NCI-H2029 treated with DMSO at 0.1 percent for 48 hours (cell line): ENCODE measurements around the gene MRPS16.
"Not testable (repeated sequence)": the region's sequence is repeated elsewhere in the genome, so short reads cannot be mapped to it uniquely, and the experiment has no call there.

Experiments
- DNase-seq: peaks from one replicate; lab custom pipeline; 2025; lab: John Stamatoyannopoulos, UW

The MRPS16 gene

GRCh38 chr10:73252445-73253224 lies at the start of gene MRPS16:
MRPS16 (minus strand) TSS chr10:73252644; CDS start chr10:73252482, 162 bp downstream.
- DNase-seq: peak; percentile 62

DNA sequence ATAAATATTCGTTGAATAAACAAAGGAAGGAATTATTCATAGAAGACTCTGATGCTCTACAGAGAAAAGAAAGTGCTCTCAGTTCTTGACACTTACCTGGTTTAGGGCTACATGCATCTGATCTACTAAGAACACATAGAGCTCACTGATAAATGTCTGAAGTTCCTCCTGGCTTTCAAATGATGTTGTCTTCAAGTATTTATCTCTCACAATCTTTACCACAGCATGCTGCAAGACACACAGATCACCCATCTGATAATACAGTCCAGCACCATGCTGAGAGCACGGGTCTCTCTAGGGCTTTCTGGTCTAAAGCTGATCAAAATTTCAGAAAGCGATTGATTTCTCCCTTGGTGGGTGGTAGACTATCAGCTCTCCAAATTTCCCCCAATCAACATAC lies 44.5 kb upstream of the MRPS16 start:
- no peak for DNase-seq

DNA sequence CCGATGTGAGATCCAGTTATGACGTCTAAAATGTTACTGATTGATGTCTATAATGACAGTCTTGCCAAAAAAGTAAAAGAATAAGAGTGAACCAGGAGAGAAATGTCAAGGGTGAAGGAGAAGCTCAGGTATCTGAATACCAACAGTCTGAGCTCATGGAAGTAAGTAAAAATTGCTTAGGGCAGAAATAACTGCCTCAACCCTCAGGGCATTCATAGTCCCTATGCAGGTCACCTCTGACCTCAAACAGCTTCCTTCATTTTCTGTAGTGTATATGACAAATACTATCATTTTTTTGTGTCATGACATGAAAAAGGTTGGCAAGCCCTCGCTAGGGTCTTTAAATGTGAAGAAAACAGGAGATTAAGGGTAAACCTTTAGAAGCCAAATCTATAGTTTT lies 41.0 kb upstream of the MRPS16 start:
- no peak for DNase-seq

- no peak for DNase-seq
Measured at GRCh38 chr10:73289958-73290357, 37.5 kb upstream of the MRPS16 start.

GRCh38 chr10:73287441-73287840 lies 35.0 kb upstream of the MRPS16 start:
- no peak for DNase-seq

DNA sequence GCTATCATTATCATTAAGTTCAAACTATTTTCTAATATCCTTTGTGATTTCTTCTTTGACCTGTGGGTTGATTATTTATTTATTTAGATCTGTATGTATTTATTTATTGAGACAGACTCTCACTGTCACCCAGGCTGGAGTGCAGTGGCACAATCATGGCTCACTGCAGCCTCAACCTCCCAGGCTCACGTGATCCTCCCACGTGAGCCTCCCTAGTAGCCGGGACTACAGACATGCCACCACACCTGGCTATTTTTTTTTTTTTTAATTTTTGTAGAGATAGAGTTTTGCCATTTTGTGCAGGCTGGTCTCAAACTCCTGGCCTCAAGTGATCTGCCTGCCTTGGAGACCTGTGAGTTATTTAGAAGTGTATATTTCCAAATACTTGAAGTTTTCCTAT lies 28.7 kb upstream of the MRPS16 start:
- no peak for DNase-seq

- DNase-seq: no peak
Measured at GRCh38 chr10:73264423-73264822, 12.0 kb upstream of the MRPS16 start.

- DNase-seq: no peak
Measured at GRCh38 chr10:73263693-73264347, 11.4 kb upstream of the MRPS16 start.

DNA sequence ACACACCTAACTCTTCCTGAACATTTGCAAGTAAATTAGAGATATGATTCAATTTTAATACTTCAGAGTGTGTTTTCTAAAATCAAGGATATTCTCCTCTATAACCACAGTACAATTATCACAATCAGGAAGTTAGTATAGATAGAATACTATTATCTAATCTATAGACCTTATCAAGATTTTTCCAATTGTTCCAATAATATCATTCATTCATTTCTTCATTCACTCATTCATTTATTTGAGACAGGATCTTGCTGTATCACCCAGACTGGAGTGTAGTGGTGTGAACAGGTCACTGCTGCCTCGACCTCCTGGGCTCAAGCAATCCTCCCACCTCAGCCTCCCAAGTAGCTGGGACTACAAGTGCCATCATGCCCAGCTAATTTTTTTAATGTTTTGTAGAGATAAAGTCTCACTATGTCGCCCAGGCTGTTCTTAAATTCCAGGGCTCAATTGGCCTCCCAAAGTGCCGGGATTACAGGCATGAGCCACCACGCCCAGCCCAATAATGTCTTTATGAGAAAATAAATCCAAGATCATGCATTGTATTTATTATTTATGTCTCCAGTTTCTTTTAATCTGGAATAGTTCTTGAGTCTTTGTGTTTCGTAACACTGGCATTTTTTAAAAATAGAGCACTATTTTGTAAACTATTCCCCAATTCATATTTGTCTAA lies 10.6 kb upstream of the MRPS16 start:
- DNase-seq: no peak

DNA sequence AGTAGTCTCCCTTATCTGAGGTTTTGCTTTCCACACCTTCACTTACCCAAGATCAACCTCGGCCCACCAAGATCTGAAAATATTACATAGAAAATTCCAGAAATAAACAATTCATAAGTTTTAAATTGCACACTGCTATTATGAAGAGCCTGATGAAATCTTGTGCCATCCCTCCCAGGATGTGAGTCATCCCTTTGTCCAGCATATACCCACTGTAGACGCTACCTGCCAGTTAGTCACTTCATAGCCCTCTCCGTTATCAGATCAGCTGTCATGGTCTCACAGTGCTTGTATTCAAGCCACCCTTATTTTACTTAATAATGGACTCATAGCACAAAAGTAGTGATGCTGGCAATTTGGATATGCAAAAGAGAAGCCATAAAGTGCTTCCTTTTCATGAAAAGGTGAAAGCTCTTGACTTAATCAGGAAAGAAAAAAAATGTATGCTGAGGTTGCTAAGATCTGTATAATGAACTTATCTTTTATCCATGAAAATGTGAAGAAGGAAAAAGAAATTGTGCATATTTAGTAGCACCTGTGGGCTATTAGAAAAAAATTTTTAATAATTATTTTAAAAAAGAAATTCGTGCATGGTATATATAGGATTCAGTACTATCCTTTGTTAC lies 9.8 kb upstream of the MRPS16 start:
- DNase-seq: no peak

DNA sequence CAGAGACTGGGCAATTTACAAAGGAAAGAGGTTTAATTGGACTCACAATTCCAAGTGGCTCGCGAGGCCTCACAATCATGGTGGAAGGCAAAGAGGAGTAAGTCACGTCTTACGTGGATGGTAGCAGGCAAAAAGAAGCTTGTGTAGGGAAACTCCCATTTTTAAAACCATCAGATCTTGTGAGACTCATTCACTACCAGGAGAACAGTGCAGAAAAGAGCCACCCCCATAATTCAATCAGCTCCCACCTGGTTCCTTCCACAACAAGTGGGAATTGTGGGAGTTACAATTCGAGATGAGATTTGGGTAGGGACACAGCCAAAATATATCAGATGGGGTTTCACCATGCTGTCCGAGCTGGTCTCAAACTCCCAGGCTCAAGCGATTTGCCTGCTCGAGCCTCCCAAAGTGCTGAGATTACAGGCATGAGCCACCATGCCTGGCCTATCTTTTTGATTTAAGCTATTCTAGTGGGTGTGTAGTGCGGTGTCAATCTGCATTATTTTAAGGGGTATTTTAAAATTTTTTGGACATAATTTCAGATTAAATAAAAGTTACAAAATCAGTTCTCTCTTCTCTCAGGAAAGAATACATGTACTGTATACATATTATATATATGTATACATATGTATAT lies 9.0 kb upstream of the MRPS16 start:
- no peak for DNase-seq

DNA sequence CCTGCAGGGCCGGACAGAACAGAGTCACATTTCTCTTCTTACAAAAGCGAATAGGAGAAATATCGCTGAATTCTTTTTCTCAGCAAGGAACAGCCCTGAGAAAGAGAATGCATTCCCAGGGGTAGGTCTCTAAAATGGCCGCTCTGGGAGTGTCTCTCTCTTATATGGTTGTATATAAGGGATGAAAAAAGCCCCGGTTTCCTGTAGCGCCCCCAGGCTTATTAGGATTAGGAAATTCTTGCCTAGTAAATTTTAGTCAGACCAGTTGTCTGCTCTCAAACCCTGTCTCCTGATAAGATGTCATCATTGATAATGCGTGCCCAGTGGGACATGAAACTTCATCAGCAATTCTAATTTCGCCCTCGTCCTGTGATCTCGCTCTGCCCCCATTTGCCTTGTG lies 6.2 kb upstream of the MRPS16 start:
- DNase-seq: not testable (repeated sequence)

DNA sequence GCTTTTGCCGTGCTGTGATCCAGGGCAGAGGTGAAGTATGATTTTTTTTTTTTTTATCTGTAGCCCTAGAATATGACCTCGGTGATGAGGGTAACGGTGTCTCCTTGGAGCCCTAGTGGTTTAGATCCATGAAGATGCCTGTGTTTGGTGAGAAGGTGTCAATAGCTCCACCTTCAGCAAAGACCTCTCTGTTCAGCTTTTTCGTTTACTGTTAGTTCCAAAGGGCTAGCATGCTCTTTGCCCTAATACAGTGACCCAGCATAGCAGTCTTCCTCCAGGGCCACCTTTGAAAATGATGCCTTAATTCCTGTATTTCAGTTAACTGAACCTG lies 746 bp upstream of the MRPS16 start:
- no peak for DNase-seq

DNA sequence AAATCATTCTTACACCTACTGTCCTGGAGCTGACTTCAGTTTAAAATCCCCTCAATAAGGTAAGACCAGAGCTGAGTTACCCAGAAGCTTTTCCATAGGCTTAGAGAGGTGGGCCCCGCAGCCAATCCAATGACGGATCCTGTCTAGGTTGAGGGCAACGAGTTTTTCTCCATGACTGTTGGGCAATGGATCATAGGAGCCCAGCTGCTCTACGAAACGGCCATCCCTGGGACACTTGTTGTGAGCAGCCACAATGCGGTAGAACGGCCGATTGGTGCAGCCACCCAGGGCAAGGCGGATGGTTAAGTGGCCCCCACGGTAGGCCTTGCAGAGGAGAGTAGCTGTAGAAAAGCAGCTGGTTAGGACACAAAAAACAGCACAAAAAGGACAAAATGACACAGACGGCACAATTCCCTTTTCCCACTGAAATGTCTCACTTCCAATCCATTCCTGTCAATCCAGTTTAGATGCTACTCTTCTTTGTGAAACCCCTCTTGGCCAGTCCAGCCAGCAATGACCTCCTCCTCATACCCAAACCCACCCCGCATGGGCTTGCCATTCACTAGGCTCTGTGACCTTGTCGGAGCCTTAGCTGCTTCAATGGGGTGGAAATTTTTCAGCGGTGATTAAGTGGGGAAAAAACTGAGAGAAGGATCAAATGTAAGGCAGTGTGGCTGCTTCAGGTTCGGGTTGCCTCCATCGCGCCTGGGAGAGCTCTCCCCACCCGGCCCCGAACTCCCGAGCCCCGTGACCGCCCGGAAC lies 580 bp downstream of the MRPS16 start:
- DNase-seq: no peak

DNA sequence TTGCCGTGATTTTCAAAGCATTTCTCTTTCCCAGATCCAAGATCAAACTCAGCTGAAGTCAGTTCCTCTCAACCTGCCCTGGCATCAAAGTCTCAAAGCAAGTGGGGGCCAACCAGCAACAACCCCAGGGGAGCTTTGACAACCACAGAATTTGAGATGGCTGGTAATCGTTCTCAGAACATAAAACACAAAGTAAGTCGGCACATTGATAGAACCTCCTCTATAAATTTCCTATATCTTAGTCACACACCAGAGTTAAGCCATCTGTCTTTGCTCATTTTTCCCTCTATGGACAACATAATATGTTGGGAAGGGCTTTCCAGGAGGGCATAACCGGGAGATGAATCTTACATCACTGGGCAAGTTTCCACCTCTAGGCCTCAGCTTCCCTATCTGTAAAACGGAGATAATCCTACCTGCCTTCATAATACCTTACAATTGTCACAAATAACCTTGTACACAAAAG lies 4.2 kb downstream of the MRPS16 start:
- DNase-seq: no peak

GRCh38 chr10:73247509-73248258 lies 4.8 kb downstream of the MRPS16 start:
- no peak for DNase-seq

- DNase-seq: peak; percentile 30
Measured at GRCh38 chr10:73246646-73247508, 5.6 kb downstream of the MRPS16 start, which contains the start of gene DNAJC9. DNAJC9 (minus strand) TSS chr10:73247255; CDS start chr10:73247189, 66 bp downstream.

GRCh38 chr10:73246322-73246645 lies 6.2 kb downstream of the MRPS16 start:
- no peak for DNase-seq

- no peak for DNase-seq
Measured at GRCh38 chr10:73244866-73245477, 7.5 kb downstream of the MRPS16 start.
